ENCODE results near the gene COL27A1. TPM values are rescaled to one million over a fixed set of nuclear protein-coding genes. Genes with fewer than 3 reads are reported as not detected.

The COL27A1 gene
- total RNA-seq, 2 donors from 2014 or later: 2.7 to 3.7 TPM

DNA sequence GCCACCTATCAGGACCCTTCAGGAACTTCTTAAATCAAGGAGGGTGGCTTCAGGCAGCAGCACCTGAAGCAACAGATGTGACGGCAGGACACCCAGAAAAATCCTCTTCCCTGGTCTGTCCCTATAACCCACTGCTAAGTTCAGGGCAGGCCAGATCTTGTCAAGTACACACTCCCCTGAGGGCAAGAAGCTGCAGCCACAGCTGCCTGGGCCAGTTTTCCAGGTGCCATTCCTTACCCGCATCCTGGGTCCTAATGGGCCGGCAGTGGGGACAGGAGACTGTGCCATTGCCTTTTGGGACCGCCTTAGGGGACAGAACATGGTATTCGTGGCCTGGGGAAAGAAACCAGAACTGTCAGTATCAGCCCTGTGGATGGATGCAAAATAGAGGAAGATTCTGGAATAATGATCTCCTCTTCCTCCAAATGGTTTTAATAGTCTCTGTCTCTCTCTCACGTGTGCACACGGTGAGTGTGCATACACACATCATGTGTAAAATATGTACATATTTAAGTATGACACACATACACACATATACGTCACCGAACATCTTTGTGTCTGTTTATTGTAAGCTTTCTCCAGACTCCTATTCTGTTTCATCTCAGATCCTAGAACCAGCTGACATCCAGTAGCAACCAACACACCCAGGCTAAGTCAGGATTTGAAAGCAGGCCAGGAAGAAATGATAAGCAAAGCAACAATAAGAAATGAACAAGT lies 188.3 kb downstream of the COL27A1 start:
- no peak for DNase-seq
- intact Hi-C loops (cut with DNase I, micrococcal nuclease): no loop called here
- no peak for ATAC-seq

DNA sequence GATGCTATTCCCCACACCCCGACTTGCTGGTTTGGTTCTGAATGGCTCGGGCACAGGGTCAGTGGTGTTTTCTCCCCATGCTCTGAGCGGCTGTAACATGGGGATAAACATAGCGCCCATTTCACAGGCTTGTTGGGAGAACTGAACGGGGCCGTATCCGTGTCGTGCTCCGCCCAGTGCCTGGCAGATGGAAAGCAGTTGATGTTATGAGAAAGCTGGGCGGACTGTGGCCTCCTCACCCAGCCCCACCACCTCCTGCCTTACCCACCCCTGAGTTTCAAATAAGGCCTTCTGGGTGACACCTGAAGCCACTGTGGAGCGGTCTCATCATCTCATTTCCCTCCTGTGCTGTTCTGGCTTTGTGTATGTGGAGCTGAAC lies 188.8 kb downstream of the COL27A1 start:
- ATAC-seq: no peak
- DNase-seq: no peak
- intact Hi-C loops (cut with DNase I, micrococcal nuclease): no loop called here

DNA sequence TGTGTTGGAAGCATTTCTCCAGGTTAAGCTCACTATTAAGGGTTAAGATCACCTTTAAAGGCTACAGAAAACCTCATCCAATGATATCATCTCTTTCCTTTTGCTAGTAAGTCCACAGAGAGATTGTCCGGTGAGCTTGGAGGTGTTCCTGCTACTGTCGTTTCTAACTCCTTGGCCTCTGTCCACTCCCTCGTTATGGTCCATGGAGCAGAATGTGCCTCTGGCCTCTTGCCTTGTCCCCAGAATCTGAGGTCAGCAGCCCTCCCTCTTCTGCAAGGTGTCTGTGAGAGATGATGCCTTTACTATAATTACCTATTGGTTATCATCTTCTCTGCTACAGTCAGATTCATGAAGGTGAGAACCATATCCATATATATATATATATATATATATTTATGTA lies 189.4 kb downstream of the COL27A1 start:
- intact Hi-C loops (cut with DNase I, micrococcal nuclease): no loop called here
- DNase-seq (no peak), ATAC-seq (no peak)

DNA sequence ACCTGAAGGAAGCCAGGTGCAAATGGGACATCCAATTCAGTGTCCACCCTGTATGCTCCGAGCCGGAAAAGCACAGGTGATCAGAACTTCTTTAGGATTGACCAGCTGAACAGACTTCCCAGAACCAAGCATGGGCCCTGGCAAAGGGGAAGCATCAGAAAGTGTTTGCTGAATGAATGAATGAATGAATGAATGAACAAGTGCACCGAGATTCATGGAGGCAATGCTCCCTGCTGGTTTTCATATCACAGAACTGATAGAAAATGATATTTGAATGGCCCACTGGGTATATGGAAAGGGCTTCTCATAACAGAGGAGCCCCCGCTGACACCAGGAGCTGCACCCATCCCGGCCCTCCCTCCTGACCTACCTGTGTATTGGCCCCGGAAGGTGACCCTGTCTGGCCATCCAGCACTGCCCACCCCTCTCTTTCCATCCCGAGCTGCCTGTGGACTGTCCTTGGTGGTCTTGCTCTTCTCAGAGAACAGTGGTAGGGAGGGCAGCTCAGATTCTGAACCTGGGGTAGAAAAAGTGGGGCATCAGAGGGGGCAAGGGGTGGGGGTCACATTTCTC lies 190.2 kb downstream of the COL27A1 start:
- no peak for DNase-seq
- intact Hi-C loops (cut with DNase I, micrococcal nuclease): no loop called here
- no peak for ATAC-seq

DNA sequence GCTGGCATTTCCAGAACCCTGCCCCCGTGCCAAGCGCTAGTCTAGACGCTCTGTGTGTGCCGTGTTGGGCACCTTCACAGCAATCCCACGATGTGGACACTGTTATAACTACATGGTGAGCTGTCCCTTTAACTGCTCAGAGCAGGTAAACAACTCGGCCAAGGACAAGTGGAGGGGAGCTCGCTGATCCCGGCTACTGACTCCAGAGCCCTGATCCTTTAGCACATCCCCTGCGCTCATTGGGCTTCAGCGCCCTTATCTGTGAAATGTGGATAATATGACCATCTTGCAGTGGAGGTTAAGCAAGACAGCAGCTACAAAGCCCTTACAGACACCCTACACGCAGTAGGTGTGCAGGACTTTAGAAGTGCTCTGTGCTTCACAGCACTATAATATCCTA lies 190.8 kb downstream of the COL27A1 start:
- ATAC-seq: no peak
- peak in 1 of 2 donors; percentile 9 for DNase-seq
- intact Hi-C loops (cut with DNase I, micrococcal nuclease): no loop called here

DNA sequence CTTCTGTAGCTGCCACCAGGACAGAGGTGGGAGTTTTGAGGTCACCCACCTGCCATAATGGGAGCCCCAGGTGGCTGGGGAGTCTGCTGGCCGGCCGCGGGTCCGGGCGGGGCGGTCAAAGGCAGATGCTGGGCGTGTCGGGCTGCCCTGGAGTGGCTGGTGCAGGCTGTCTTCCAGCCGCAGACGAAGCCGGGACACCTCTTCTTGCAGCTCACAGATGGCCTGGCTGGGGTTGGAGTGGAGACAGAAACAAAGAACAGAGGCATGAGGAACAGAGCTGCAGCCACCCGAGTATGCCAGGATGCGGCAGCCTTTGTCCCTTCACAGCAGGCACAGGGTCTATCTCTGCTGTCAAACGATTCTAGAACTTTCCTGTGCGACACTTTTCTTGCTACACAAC lies 192.3 kb downstream of the COL27A1 start:
- peak in 1 of 2 donors; percentile 23 for DNase-seq
- intact Hi-C loops (cut with DNase I, micrococcal nuclease): no loop called here

DNA sequence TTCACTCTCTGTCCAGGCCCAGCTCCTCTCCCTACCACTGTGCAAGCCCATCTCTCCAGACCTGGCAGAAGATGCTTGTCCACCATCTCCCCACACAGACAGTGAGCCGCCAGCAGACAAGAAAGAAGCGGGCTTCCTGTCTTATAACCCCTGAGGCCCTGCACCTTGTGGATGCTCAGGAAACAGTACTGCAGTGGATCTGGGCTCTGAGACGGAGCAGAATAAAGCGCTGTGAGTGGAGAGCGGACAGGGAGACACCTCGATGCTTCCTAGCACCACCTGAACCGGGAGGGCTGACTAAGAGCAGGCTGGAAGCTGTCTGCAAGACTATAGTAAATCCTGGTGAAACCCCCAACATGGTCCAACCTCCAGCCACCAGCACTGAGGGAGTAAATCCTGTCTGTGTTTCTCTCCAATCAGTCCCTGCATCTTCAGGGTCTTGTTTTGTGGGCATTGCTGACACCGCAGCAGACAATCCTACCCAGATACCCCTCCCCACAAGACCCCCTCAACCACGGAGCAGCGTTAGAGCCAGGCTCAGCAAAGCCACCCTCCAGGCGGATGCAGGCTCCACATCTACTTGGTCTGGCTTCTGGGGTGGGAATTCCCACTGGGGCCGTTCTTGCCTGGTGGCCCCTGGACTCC lies 193.0 kb downstream of the COL27A1 start:
- intact Hi-C loops (cut with DNase I, micrococcal nuclease): no loop called here
- ATAC-seq (no peak), DNase-seq (peak in 1 of 2 donors; percentile 18)

More for the DNA sequence above, 192.3 kb downstream of the COL27A1 start:
- ATAC-seq: no peak

DNA sequence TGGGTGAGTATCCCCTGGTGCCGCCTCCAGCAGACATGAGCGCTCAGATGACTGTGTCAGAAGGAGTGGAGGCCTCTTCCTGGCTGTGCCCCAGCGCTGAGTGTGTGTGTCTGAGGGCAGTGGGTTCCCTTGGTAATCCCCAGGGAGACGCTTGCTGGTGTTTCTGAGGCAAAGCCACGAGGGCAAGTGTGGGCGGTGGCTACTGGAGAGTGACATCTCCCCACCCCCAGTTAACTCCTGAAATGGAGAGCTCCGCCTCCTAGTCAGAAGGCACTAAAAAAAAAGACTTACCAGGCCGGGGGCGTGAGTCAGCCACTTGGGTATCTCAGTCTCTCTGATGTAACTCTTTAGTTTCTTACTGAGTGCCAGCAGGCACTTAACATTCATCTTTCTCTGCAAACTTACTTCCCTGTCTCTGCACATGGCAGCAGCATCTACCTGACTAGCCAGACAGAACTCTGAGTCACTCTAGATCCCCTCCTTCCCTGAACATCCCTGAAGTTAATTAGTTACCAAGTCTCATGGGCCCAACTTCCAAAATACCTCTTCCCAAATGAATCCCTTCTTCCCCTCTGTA lies 193.7 kb downstream of the COL27A1 start:
- peak; percentile 67 to 81 for DNase-seq
- ATAC-seq: peak; percentile 49
- intact Hi-C loops (cut with DNase I, micrococcal nuclease): no loop called here

DNA sequence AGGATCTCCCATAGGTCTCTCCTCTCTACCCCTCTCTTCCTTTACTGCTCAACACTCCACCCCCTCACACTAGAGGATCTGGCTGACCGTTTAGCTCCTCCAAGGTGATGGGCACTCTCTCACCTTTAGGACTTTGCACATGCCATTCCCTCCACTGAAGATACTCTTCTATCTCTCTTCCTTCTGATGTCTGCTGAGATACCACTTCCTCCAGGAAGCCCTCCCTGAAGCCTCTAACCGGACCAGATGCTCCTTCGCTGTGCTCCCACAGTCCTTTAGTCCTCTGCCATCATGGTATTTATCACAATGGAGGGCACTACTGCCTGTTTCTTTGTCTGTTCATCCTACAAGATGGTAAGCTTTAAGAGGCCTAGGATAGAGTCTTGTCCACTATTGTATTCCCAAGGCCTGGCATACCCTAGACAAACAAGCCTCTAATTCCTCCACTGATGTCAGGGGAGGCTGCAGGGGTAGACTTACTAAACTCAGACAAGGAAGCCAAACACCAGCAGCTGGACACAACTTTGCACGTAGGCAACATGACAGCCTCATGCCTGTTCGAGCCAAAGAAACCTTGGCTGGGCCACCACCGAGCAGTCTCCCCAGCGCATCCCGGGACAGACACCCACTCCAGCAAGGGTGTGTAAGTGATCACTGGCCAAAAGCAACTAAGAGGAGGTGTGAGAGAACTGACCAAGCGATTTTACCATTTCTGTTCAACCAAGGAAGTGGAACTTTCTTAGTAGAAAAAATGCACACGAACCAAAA lies 194.6 kb downstream of the COL27A1 start:
- ATAC-seq (no peak), DNase-seq (peak in 1 of 2 donors; percentile 19)
- intact Hi-C loops (cut with DNase I, micrococcal nuclease): no loop called here

DNA sequence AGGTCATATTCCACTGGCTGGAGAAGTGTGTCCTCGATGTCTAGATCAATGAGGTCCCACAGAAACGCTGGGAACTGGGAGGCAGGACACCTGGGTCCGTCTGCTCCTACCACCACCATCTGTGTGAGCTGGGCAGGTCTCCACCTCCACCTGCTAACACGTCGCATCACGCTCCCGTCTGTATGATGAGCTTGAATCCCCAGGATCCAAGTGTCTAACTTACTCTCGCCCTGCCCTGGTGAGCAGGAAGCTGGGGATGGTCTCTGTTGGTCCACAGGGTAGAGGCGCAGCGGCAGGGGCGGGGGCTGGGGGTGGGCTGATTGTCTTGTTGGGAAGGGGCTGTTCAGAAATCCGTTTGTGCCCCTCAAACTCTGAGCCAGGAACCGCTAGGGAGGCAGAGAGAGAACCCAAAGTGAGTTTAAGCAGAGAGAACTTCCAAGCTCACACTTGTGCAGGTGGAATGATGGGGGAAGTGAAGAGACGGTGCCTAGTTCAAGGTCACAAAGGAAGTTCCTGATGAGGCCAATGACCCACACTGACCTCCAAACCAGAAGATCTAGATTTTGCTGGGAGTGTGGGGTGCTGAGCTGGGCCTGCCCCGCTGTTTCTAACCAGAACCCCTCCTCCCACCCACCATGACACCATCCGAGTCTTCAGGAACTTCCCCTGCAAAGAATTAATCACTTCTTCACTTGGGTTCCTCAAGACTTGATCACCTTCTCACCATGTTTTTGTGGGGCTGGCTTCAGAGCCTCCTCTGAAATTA lies 195.5 kb downstream of the COL27A1 start:
- intact Hi-C loops (cut with DNase I, micrococcal nuclease): no loop called here
- ATAC-seq (no peak), DNase-seq (peak in 1 of 2 donors; percentile 14)

DNA sequence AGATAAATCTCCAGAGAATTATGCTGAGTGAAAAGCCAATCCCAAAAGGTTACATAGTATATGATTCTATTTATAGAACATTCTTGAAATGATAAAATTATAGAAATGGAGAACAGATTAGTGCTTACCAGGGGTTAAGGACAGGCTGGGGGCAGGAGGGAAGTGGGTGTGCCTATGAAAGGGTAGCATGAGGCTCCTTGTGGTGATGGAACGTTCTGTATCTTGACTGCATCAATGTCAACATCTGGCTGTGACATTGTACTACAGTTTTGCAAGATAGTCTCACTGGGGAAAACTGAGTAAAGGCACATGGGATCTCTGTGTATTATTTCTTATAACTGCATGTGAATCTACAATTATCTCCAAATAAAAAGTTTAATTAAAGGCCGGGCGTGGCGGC lies 196.6 kb downstream of the COL27A1 start:
- no peak for ATAC-seq
- intact Hi-C loops (cut with DNase I, micrococcal nuclease): no loop called here

DNA sequence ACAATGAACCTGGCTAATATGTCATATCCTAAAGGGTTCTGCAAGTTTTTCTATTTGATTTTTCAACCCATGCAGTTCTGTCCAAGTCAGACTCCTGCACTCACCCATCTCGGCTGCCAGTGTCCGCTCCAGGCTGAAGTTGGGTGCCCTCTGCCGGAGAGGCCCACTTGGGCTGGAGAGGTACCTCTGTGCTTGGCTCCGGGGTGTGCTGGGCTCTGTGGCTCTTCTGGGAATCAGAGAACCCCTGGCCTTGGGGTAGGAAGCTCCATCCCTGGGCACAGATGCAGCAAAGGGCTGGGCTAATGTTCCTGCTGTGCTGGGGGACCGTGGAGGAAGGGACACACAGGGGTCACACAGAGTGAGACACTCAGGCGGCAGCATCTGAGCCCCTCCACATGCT lies 200.5 kb downstream of the COL27A1 start:
- DNase-seq (peak in 1 of 2 donors; percentile 12), ATAC-seq (no peak)
- intact Hi-C loops (cut with DNase I, micrococcal nuclease): no loop called here

More for the DNA sequence above, 196.6 kb downstream of the COL27A1 start:
- no peak for DNase-seq

DNA sequence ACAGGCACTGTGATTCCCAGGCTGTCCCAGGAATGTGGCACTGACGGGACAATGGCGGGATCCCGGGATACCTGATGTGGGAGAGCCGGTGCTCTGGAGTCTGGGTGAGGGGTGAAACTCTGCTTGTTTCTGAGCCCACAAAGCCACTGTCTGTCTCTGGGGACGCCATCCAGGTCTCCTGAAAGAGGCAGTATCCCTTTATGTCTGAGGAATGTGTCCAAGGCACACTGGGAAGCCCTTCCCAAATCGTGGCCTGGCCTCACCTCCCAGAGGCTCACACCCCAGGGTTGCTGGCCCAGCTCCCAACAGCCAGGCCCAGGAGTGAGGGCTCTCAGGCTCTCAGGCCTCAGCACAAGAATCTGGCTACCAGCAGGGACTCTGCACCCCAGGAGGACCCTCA lies 201.5 kb downstream of the COL27A1 start:
- ATAC-seq (no peak), DNase-seq (peak in 1 of 2 donors; percentile 10)
- intact Hi-C loops (cut with DNase I, micrococcal nuclease): no loop called here

DNA sequence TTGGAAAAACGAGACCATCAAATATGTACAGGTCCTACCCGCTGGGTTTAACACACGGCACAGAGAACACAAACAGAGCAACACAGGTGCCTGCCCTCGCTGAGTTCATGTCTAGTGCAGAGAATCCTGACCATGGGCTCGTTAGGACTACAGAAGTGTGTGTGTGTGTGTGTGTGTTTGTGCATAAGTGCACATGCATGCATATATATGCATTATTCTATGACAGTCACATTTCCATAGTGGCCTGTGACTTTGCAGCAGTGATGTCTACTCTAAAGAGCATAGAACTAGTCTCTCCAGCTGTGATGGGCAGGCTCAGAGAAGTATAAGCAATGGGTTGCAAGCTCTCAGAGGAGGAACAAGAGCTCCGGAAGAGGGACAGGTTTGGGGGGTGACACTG lies 202.0 kb downstream of the COL27A1 start:
- ATAC-seq (no peak), DNase-seq (peak in 1 of 2 donors; percentile 0)
- intact Hi-C loops (cut with DNase I, micrococcal nuclease): no loop called here

DNA sequence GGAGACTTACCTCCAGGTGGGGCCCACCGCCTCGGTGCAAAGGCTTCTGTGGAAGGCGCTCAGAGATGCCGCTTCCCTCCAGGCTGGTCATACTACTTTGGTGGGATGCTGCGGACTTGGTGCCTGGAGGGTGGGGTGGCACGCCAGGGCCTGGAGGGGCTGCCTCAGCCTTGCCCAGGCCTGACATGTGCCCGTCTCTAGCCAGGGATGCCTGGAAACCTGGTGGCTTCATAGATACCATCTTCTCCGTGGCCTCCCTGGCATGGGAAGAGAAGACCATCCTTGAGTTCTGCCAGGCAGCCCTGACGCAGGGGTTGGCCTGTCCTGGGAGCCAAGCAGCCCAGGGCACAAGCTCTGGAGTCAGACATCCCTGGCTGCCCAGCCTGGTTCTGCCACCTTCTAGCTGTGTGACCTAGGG lies 202.6 kb downstream of the COL27A1 start:
- no peak for DNase-seq
- ATAC-seq: no peak
- intact Hi-C loops (cut with DNase I, micrococcal nuclease): no loop called here

DNA sequence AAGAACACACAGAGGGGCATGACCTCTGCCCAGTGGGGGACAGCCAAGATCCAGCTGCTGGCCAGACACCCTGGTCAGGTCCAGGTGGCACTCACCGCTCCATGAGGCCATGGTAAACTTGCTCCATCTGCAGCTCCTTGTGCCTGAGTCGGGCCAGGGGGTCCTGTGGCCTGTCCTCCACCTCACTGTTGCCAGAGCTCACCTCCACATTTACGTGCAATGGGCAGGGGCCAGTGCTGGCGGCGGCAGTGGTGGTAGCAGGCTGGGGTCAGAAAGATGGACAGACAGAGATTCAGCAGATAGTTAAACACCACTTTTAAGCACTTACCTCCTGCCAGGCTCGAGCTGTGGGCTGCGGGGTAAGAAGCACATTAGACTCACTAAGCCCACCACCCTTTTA lies 204.5 kb downstream of the COL27A1 start:
- no peak for ATAC-seq
- peak in 1 of 2 donors; percentile 11 for DNase-seq
- intact Hi-C loops (cut with DNase I, micrococcal nuclease): no loop called here

DNA sequence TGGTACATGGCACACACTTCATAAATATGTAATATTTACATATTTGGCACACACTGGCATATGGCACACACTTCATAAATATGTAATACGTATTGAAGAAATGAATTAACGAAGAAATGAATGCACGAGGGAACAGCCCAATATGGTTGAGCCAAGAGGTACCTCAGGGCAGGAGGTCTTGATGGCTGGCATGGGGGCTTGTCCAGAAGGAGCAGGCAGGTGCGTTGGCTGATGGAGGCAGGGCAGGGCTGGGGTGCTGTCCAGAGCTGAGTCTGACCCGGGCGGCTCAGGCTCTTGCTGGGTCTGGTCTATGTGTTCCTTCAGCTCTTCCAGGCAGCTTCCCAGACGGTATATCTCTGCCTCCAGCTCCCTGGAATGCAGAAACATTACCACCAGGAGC lies 206.2 kb downstream of the COL27A1 start:
- DNase-seq (peak in 1 of 2 donors; percentile 9), ATAC-seq (no peak)
- intact Hi-C loops (cut with DNase I, micrococcal nuclease): no loop called here
